ENCODE measurements around the gene PPIL4. TPM values are rescaled to one million over a fixed set of nuclear protein-coding genes. Genes with fewer than 3 reads are reported as not detected.
A peak's percentile ranks its signal among the peaks of the same experiment; 100 is the strongest.

PPIL4 gene
- total and polyA plus RNA-seq, 2 of the 13 experiments (the other 11 are each of a cell fraction or from before 2014, with no cell fraction given), result 5.5 to 46.0 TPM

DNA sequence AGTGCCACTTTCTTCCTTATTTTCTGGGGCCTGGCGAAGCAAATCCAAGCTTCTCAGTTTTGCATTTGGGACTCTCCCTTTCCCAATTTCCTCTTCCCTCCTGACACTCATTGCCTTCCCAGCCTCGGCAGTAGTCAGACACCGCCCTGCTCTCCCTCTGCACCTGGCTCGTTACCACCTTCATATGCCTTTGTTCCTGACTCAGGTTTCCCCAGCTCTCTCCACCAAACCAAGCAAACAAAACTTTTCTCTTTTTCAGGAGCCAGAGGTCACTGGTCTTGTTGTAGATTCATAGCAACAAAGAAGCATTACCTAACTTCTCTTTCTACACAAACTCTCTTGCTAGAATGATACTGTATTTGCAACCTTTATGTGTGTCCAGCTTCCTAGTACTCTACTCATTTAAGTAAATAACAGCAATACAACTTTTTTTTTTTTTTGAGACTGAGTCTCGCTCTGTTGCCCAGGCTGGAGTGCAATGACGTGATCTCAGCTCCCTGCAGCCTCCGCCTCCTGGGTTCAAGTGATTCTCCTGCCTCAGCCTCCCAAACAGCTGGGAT is 52.0 kb downstream of the PPIL4 start (continued):
- TF ChIP-seq, protein P1, sequence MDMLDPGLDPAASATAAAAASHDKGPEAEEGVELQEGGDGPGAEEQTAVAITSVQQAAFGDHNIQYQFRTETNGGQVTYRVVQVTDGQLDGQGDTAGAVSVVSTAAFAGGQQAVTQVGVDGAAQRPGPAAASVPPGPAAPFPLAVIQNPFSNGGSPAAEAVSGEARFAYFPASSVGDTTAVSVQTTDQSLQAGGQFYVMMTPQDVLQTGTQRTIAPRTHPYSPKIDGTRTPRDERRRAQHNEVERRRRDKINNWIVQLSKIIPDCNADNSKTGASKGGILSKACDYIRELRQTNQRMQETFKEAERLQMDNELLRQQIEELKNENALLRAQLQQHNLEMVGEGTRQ (IDR thresholded peaks at IDR 0.05; ENCODE audit: low read depth, low read length), result no peak
- TF ChIP-seq, protein P1 (CRISPR knock-in tag; IDR thresholded peaks at IDR 0.05; ENCODE audit: borderline replicate concordance), result no peak
- TF ChIP-seq ZNF660 (CRISPR knock-in tag; IDR thresholded peaks at IDR 0.05; ENCODE audit: borderline replicate concordance, low read depth) (no peak), TBX3 (IDR thresholded peaks at IDR 0.05; ENCODE audit: borderline replicate concordance) (no peak), KAT8 (CRISPR knock-in tag; IDR thresholded peaks at IDR 0.05) (no peak), ZMYM2 (CRISPR knock-in tag; IDR thresholded peaks at IDR 0.05) (no peak), ZNF598 (CRISPR knock-in tag; IDR thresholded peaks at IDR 0.05; ENCODE audit: borderline replicate concordance) (no peak), ZNF782 (CRISPR knock-in tag; IDR thresholded peaks at IDR 0.05; ENCODE audit: borderline replicate concordance) (no peak), FOXK1 (CRISPR knock-in tag; IDR thresholded peaks at IDR 0.05; ENCODE audit: borderline replicate concordance, low read depth) (no peak), ZNF225 (CRISPR knock-in tag; IDR thresholded peaks at IDR 0.05) (no peak), TOE1 (CRISPR knock-in tag; IDR thresholded peaks at IDR 0.05) (no peak), ZFY (CRISPR knock-in tag; IDR thresholded peaks at IDR 0.05) (no peak)
- TF ChIP-seq, protein P2, sequence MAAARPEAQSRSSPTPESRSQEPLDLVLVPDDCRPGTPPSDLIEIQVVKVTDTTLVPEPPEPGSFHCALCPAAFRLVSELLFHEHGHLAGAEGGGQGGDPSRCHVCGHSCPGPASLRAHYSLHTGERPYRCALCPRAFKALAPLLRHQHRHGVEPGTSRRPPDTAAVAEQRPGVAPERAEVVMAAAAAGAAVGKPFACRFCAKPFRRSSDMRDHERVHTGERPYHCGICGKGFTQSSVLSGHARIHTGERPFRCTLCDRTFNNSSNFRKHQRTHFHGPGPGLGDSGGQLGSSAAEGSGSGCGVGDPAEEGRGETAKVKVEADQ (CRISPR knock-in tag; IDR thresholded peaks at IDR 0.05; ENCODE audit: borderline replicate concordance), result no peak
- TF ChIP-seq, protein P3, sequence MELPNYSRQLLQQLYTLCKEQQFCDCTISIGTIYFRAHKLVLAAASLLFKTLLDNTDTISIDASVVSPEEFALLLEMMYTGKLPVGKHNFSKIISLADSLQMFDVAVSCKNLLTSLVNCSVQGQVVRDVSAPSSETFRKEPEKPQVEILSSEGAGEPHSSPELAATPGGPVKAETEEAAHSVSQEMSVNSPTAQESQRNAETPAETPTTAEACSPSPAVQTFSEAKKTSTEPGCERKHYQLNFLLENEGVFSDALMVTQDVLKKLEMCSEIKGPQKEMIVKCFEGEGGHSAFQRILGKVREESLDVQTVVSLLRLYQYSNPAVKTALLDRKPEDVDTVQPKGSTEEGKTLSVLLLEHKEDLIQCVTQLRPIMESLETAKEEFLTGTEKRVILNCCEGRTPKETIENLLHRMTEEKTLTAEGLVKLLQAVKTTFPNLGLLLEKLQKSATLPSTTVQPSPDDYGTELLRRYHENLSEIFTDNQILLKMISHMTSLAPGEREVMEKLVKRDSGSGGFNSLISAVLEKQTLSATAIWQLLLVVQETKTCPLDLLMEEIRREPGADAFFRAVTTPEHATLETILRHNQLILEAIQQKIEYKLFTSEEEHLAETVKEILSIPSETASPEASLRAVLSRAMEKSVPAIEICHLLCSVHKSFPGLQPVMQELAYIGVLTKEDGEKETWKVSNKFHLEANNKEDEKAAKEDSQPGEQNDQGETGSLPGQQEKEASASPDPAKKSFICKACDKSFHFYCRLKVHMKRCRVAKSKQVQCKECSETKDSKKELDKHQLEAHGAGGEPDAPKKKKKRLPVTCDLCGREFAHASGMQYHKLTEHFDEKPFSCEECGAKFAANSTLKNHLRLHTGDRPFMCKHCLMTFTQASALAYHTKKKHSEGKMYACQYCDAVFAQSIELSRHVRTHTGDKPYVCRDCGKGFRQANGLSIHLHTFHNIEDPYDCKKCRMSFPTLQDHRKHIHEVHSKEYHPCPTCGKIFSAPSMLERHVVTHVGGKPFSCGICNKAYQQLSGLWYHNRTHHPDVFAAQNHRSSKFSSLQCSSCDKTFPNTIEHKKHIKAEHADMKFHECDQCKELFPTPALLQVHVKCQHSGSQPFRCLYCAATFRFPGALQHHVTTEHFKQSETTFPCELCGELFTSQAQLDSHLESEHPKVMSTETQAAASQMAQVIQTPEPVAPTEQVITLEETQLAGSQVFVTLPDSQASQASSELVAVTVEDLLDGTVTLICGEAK (IDR thresholded peaks at IDR 0.05), result peak; percentile 45
- TF ChIP-seq, protein P3 (CRISPR knock-in tag; IDR thresholded peaks at IDR 0.05), result no peak
- TF ChIP-seq, protein P4, sequence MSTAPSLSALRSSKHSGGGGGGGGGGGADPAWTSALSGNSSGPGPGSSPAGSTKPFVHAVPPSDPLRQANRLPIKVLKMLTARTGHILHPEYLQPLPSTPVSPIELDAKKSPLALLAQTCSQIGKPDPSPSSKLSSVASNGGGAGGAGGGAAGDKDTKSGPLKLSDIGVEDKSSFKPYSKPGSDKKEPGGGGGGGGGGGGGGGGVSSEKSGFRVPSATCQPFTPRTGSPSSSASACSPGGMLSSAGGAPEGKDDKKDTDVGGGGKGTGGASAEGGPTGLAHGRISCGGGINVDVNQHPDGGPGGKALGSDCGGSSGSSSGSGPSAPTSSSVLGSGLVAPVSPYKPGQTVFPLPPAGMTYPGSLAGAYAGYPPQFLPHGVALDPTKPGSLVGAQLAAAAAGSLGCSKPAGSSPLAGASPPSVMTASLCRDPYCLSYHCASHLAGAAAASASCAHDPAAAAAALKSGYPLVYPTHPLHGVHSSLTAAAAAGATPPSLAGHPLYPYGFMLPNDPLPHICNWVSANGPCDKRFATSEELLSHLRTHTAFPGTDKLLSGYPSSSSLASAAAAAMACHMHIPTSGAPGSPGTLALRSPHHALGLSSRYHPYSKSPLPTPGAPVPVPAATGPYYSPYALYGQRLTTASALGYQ (CRISPR knock-in tag; IDR thresholded peaks at IDR 0.05), result no peak
